Renal cortical epithelial cell (primary cell): ENCODE data around the gene RAB40C. TPM values are rescaled to one million over a fixed set of nuclear protein-coding genes. Genes with fewer than 3 reads are reported as not detected.

Source experiments
- DNase-seq: peaks from one replicate; pipeline ENCODE4 v3.0.0-alpha.2; 2011; ENCODE audit warnings: low read depth
- total RNA-seq: library from RNA; depleted of rRNA; stranded (reverse); fragments of >200 nt; gene quantifications from 2 replicates; pipeline ENCODE4 v1.2.3, GENCODE V29; 2014

RAB40C gene
- total RNA-seq, 1 donor from 2014 or later = 12.1 TPM

DNA sequence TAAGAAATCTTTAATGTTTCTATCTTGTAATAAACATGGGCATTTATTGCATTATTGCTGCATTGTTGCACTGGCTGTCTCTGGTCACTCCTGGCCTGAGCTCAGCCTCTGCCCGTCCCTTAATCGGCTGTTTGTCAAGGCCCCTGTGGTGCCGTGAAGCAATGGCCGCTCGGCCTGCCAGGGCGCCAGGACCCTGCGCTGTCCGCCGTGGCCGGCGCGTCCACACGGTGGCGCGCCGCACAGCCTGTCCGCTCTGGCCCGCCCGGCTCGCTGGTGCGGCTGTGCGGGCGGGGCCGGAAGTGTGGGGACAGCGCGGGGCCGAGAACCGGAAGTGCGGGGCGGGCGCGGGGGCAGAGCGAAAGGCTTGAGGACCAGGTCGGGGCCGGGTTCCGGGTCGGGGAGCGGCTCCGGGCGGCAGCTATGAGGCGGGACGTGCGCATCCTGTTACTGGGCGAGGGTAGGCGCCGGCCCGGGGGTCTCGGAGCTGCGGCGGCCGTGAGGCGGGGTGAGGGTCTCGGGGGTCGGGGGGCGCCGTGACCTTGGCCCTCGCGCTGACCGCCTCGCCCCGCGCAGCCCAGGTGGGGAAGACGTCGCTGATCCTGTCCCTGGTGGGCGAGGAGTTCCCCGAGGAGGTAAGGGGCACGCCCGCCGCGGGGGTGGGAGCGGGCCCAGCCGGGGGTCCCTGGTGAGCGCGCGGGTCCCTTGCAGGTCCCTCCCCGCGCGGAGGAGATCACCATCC lies 78.1 kb downstream of the RAB40C start, which contains the start of gene RHOT2:
Gene RHOT2 (plus strand): TSS at position 353 of the 739 bp plus-strand sequence. CDS start 68 bp downstream, at position 421.
- peak; percentile 51 for DNase-seq

DNA sequence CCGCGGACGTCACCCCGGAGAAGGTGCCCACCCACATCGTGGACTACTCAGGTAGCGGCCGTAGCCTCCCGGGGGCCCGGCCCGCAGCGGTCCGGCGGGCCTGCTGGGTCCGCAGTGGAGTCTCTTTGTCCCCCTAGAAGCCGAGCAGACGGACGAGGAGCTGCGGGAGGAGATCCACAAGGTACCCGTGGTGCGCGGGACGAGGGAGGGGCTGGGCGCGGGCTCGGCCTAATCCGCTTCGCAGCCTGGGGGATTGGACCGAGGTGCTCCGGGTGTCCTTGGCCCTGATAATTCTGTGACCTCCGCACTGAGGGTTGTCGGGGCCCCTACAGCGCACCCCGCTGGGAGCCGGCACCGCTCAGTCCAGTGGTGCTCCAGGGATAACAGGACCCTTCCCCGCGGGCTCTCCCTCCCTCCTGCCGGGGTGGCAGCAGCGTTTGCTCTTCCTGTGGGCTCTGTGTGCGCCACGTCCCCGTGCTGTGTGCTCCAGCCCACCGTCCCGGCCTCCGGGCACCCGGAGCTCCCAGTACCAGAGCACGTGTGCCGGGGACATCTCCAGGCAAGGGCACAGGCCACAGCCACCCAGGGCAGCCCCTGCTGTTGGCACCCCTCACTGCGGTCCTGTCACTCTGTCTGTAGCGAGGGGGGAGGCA lies 78.8 kb downstream of the RAB40C start:
- DNase-seq = no peak

DNA sequence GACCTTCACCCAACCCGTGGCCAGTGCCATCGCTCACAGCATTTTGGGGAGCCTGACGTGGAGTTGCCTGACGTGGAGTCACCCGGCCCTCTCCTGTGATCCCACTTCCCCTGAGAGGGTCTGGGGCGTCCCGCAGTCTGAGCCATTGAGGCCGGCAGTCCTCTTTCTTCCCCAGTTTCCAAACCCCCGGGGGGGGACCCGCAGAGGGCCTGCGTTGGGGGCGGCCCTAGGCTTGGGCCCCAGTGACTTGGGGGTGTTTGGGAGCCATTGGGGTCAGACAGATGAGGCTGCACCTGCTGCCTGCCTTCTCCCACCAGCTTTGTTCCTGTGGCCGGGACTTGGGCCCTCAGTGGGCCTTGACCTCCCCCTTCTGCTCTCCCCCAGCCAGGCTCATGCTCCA lies 79.8 kb downstream of the RAB40C start:
- no peak for DNase-seq

DNA sequence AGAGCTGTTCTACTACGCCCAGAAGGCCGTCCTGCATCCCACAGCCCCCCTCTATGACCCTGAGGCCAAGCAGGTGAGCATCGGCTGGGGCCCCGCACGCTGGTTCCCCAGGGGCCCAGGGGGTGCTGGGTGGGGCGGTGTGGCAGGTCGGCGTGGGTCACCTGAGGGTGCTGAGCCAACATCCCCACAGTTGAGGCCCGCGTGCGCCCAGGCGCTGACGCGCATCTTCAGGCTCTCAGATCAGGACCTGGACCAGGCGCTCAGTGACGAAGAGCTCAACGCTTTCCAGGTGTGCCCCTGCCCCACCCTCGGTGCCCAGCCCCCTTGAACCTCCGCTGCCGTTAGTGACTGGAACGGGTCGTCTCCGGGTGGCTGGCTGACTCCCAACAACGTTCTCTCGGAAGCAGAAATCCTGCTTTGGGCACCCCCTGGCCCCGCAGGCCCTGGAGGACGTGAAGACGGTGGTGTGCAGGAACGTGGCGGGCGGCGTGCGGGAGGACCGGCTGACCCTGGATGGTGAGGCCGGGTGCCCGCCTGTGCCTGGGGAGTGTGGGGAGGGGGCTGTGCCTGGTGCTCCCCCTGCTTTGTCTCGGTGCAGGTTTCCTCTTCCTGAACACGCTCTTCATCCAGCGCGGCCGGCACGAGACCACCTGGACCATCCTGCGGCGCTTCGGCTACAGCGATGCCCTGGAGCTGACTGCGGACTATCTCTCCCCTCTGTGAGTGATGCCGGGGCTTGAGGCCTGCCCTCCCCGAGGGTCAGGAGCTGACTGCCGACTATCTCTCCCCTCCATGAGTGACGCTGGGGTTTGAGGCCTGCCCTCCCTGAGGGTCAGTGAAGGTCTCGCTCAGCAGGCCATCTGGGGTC lies 80.9 kb downstream of the RAB40C start:
- no peak for DNase-seq

DNA sequence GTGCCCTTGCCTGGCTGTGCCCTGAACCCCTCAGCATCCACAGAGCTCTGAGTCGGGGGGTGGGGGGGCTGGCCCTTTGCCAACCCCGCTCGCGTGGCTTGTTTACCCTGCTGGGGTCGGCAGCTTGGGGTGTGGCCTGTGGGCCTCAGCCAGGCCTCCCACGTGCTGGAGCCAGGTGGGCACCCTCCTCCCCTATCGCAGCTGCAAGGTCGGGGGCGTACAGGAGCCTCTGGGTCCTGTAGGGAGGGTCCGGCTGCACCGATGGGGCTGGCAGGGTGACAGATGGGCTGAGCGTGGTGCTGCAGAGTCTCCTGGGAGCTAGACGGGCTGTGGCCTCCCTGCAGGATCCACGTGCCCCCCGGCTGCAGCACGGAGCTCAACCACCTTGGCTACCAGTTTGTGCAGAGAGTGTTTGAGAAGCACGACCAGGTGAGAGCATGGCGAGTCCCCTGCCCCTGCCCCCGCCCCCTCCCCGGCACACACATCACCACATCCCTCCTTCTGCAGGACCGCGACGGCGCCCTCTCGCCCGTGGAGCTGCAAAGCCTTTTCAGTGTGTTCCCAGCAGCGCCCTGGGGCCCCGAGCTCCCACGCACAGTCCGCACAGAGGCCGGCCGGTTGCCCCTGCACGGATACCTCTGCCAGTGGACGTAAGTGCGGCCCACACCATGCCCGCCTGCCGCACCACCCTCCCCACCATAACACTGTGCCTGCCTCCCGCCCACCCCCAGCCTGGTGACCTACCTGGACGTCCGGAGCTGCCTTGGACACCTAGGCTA lies 81.7 kb downstream of the RAB40C start:
- no peak for DNase-seq

DNA sequence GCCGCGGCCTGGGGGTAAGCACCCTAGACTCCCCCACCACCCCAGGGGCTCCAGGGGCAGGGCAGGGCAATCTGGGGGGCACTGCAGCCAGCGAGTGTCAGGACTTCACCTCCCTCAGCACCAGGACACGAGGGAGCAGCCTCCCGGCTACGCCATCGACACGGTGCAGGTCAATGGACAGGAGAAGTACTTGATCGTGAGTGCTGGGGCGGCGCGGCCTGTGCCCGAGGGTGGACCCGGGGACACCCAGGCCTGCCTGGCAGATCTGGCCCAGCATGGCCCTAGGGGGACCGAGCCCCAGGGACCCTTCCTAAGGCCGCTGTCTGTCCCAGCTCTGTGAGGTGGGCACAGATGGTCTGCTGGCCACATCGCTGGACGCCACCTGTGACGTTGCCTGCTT lies 82.5 kb downstream of the RAB40C start:
- DNase-seq = no peak

DNA sequence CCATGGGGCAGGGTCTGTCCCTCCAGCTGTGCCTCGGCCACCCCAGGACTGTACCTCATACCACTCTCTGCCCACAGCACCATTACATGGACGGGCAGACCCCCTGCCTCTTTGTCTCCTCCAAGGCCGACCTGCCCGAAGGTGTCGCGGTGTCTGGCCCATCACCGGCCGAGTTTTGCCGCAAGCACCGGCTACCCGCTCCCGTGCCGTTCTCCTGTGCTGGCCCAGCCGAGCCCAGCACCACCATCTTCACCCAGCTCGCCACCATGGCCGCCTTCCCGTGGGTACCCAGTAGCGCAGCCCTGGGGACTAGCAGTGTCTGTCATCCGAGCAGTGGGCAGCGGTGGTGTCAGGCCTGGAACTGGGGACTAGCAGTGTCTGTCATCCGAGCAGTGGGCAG lies 83.0 kb downstream of the RAB40C start:
- no peak for DNase-seq

DNA sequence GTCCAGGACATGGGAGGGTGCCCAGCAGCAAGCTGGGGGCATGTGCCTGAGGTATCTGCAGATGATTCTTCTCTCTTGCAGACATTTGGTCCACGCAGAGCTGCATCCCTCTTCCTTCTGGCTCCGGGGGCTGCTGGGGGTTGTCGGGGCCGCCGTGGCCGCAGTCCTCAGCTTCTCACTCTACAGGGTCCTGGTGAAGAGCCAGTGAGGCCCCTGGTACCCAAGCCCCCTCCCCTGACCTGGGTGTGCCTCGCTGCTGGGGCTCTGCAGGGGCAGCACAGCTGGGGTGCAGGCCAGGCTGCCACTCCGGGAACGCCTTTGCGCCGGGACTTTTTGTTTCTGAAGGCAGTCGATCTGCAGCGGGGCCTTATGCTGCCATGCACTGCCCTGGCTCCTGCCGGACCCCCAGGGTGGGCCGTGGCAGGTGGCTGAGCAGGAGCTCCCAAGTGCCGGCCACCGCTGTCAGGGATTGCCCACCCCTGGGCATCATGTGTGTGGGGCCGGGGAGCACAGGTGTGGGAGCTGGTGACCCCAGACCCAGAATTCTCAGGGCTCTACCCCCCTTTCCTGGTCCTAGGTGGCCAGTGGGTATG lies 83.6 kb downstream of the RAB40C start:
- no peak for DNase-seq

DNA sequence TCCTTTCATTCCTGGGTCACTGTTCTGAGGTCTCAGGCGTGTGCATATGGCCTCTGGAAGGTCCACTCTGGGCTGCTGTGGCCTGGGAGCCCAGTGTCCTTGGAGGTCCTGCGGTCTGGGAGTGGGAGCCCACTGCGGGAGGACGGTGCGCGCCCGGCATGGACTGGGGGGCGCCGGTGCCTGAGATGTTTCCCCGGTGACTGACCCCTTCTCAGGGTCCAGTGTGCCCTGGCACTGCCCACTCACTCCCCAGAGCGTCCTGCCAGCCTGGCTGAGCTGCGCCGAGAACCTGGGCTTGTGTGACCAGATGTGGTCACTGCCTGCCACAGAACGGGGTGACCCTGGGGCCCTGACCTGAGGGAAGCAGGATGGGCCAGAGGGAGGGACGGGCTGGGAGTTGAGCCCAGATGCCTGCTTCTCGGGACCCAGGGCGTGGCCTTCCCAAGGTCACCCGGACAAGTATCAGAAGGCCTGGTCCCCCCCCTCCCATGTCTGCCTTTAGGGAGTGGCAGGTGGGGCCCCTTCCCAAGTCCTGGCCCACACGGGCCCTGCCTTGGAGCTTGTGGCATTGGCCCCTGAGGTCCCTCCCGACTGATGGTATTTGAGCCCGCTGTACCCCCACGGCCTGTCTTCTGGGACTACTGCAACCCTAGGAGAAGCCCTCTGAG lies 84.5 kb downstream of the RAB40C start:
- no peak for DNase-seq

DNA sequence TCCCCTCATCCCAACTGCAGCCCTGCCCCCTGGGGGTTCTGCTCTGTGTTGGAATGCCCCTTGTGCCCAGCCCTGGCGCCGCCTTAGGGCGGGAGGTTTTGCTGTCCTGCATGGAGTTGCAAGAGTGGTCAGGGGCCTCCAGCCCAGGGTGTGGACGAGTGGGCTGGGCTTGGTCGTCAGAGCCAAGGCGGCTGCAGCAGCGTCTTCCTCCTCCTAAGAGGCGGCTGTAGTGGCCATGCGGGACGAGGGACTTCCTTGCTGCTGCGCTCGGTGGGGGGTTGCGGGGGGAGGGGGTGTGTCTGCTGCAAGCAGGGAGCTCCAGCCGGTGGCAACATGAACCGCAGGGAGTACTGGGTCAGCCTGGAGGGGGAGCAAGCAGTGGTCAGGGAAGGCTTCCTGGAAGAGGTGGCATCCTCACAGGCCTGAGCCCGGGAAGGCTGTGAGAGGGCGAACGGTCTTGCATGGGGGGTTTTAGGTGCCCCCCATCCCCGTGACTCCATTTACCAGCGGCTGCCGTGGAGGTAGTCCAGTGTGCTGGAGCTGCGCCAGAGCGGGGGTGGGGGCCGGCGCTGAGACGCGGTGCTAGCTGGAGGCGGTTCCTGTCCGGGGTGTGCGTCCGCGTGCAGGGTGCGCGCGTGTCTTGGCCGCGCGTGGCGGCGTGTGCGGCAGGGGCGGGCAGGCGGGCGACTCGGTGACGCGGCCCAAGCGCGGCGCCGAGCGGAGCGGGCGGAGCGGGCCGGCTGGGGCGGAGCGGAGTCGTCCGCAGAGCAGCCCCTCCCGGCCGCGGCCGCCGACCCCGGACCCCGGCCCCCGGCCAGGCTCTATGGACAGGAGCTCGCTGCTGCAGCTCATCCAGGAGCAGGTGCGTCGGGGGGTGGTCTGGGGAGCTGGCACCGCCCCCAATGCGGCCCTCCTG lies 85.4 kb downstream of the RAB40C start, which contains the start of gene RHBDL1:
Gene RHBDL1 (plus strand): TSS at position 704 of the 916 bp plus-strand sequence. CDS start 120 bp downstream, at position 824.
- DNase-seq = no peak

DNA sequence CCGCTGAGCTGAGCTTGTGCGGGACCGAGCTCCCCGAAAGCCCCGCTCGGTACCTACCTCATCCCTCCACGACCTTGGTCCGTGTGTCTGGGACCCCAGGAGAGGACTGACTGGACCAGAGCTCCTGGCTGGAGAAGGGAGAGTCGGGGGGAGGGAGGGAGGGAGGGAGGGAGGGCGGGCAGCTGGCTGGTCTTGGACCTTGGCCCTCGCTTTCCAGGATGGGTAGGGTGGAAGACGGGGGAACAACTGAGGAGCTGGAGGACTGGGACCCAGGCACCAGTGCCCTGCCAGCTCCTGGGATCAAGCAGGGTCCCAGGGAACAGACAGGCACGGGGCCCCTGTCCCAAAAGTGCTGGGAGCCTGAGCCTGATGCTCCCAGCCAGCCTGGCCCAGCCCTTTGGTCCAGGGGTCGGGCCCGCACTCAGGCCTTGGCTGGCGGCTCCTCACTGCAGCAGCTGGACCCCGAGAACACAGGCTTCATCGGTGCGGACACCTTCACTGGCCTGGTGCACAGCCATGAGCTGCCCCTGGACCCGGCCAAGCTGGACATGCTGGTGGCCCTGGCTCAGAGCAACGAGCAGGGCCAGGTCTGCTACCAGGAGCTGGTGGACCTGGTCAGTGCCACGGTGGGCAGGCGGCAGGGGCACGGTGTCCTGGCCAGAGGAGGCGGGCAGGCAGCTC lies 86.2 kb downstream of the RAB40C start:
- DNase-seq = no peak

DNA sequence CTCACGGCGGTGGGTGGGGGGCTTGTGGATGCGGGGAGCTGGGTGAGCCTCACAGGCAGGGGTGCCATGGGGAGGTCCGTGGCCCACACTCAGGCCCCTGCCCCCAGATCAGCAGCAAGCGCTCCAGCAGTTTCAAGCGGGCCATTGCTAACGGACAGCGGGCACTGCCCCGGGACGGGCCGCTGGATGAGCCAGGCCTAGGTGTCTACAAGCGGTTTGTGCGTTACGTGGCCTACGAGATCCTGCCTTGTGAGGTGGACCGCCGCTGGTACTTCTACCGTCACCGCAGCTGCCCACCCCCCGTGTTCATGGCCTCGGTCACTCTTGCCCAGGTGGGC lies 86.7 kb downstream of the RAB40C start:
- no peak for DNase-seq

DNA sequence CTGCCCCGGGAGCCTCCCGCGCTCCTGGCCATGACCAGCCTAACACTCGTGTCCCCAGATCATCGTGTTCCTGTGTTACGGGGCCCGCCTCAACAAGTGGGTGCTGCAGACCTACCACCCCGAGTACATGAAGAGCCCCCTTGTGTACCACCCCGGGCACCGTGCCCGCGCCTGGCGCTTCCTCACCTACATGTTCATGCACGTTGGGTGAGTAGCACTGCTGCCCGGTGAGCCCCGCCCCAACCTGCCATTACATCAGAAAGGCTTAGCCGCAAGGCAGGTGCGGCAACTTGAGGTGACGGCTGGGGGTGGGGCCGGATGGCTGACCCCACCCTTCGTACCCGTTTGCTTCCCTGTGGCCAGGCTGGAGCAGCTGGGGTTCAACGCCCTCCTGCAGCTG lies 87.0 kb downstream of the RAB40C start:
- no peak for DNase-seq

DNA sequence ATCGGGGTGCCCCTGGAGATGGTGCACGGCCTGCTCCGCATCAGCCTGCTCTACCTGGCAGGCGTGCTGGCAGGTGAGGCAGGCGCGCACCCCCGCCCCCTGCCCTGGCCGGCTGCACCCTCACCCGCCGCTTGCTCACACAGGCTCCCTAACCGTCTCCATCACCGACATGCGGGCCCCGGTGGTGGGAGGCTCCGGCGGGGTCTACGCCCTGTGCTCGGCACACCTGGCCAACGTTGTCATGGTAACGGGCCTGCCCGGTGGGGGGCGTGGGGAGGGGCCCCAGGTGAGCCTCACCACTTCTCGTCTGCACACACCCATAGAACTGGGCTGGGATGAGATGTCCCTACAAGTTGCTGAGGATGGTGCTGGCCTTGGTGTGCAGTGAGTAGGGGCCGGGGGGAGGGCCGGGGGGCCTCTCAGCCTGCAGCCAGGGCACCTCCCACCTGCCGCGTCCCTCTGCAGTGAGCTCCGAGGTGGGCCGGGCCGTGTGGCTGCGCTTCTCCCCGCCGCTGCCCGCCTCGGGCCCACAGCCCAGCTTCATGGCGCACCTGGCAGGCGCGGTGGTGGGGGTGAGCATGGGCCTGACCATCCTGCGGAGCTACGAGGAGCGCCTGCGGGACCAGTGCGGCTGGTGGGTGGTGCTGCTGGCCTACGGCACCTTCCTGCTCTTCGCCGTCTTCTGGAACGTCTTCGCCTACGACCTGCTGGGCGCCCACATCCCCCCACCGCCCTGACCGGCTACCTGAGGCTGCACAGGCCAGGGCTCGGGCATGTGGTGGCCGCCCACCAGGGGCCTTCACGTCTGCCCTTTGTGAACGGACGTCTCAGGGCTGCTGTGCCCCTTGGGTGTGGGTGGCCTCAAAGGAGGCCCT lies 87.7 kb downstream of the RAB40C start:
- DNase-seq = no peak

DNA sequence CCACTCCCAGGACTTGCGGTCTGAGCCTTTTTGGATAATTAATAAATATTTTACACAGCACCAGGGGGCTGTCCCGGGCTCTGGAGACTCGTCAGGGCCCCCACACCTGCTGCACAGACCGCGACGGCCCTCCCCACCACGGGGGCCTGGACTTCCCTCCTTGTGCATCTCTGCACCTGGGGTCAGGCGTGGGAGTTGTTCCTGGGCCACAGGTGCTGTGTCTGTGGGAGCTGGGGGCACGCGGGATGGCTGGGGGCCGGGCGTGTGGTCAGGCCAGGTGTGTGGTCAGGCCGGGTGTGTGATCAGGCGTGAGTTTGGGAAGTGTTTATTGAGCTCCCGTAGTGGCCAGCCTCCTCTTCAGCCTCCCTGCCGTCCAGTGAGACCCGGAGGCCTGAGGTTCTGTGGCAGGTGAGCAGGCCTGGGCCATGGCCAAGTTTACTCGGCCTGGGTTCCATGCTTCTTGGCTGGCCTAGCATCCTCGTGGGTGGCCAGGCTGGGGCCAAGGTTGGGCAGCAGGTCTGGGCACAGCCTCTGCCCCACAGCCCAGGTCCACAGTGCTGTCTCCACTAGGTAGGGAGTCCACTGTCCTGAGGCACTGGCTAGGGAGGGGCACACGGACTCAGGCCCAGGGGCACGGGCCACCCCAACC lies 88.5 kb downstream of the RAB40C start:
- no peak for DNase-seq
